ENCODE data around the gene CCR5.

CCR5 gene

DNA sequence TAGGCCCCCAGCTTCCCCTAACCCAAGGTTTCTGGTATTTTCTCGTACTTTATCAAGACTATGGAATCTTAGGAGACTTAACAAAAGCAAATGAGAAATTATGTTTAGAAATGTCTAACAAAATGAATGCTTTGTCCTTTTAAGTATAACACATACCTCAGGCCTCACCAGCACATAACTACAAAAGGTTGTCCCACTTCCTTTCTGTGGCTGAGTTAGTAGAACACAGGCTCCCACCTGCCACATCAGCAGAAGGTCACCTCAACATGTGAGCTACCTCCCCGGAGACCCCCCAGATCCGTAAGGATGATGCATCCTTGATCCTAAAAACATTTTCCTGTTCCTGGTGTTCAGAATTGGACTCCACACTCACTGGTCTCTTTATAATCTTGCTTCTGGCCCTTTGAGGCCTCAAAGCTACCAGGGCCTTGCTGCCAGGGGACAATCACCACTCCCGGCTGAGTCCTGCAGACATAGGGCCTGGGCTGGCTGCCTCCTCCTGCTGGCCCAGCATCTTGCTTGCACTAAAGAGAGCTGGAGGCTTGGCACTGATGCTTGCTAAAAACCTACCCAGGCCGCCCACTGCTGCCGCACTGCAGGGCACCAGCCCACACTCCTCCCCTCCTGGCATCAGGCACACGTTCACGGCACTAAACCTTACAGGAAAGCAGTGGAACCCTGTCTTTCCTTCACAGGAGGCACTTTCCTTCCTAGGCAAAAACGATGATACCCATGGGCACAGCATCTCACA lies 39.2 kb downstream of the CCR5 start:
- DNase-seq, result no peak

DNA sequence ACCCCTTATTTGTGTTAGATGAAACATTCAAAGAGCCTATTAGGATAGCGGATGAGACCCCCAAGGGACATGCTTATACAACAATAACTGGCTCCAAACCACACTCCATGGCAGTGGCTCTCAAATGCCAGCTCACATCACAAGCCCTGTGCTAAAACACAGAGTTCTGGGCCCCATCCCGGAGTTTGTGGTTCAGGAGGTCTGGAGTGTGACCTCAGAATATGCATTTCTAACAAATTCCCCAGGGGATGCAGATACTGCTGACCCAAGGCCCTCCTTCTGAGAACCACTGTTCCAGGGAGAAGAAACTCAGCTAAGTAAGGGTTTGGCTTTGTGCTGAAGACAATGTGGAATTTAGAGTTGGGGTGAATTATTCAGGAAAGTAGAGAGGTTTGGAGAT lies 39.9 kb downstream of the CCR5 start:
- no peak for DNase-seq

DNA sequence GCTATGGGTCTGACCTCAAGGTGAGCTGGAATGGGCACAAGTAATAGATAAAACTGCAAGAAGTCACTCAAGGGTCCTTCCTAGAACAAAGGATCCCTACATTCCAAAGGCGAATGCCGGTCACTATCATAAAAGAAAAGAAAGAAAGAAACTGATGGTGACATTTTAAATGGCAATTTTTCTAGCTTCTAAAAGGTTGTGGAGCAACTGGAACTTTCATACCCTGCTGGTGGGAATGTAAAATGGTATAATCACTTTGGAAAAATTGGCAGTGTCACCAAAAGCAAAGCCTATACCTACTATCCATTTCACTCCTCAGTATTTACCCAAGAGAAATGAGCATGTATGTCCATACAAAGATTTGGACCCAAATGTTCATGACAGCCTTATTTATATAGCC lies 40.5 kb downstream of the CCR5 start:
- no peak for DNase-seq

- DNase-seq, result no peak
Measured at GRCh38 chr3:46412786-46413298, 42.1 kb downstream of the CCR5 start.

- no peak for DNase-seq
Measured at GRCh38 chr3:46413951-46414350, 43.2 kb downstream of the CCR5 start.

GRCh38 chr3:46414739-46415138 lies 44.0 kb downstream of the CCR5 start:
- DNase-seq, result no peak

DNA sequence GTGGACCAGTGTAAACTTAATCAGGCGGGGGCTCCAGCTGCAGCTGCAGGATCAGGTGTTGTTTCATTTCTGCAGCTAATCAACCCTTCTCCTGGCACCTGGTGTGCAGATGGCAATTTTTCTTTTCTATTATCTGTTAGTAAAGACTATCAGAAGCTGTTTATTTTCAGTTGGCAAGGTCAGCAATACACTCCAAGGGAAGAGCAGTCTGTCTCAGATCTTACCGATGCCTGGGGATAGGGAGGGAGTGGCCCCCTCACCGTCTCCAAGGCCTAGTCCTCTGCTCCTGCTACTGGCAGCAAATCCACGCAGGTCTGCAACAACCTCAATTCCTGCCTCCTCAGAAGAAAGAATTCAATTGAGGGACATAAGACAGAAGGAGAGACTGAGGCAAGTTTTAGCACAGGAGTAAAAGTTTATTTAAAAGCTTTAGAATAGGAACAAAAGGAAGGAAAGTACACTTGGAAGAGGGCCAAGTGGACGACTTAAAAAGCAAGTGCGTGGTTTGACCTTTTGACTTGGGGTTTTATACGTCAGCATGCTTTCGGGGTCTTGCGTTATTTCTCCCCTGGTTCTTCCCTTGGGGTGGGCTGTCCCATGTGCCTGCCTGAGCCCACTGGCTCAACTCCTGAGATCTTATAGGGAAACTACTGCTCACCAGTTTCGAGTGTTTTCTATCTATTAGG lies 45.5 kb downstream of the CCR5 start:
- DNase-seq, result no peak

DNA sequence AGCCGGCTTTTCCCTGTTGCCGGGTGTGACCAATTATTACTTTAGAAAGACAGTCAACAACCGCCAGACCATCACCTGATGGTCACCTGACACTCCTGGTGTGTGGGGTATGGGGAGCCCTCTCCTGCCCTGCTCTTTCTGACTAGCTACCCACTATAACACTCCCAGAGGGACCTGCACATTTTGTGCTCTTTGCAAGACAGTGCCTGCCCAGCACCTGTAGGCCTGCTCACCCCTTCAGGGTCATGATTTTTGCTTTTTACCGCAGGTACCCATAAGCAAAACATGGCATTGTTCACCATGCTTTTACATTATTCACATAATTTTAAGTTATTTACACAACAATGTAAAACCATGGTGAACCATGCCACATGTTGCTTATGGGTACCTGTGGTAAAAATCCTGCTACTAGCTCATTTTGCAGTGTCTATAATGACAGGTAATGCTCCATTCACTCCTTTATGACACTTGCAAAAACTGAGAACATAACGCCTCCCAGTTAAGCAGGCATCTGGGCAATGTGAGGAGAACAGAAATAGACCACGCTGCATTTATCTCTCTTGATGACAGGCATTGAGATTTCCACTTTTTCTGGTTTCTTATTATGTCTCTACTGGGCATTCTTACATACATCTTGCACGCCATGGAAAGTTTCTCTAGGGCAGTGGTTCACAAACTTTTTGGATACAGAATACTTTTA lies 46.2 kb downstream of the CCR5 start:
- DNase-seq, result no peak

- no peak for DNase-seq
Measured at GRCh38 chr3:46417841-46418611, 47.3 kb downstream of the CCR5 start.

GRCh38 chr3:46419816-46420215 lies 49.1 kb downstream of the CCR5 start:
- no peak for DNase-seq

DNA sequence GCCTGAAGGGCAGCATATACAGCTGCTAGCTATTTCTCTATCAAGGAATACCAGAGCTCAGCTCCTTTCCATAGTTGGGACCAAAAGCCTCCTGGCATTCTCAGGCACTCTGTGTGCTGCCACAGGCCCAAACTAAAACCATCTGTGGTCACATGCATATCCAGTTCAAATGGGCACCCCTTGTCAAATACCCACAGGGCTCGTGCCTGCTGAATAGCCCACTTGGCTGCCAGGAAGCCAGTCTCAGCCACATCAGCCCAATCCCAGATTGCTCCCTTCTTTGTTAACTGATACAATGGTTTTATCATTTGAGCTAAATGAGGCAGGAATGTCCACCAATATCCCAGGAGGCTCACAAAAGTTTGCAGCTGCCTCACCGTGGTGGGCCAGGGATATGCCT lies 50.2 kb downstream of the CCR5 start:
- DNase-seq, result no peak

GRCh38 chr3:46422617-46423016 lies 51.9 kb downstream of the CCR5 start:
- no peak for DNase-seq

- DNase-seq, result no peak
Measured at GRCh38 chr3:46423588-46423987, 52.8 kb downstream of the CCR5 start.

Data from activated gamma-delta T cell (primary cell).